HEK293T (cell line): ENCODE measurements around the gene FBXO46.

Experiments
- CTCF ChIA-PET: fragments of 350-600 bp; formaldehyde crosslinking; extraction: SDS; loops from one replicate; lab custom pipeline; 2021; ENCODE audit warnings: antibody characterized with exemption, inconsistent platforms; lab: Yijun Ruan, JAX
- POLR2A ChIA-PET: fragments of 350-600 bp; formaldehyde crosslinking; extraction: SDS; loops from one replicate; lab custom pipeline; 2020; ENCODE audit warnings: antibody characterized with exemption, inconsistent platforms; lab: Yijun Ruan, JAX
- DNase-seq: peaks from one replicate; pipeline ENCODE4 v3.0.0; 2012; ENCODE audit warnings: mixed read lengths; ENCODE audit errors: extremely low spot score
- ARNT ChIP-seq: fragments of 450-650 bp; IDR thresholded peaks from 2 replicates; pipeline ENCODE4 v1.6.1; 2017; ENCODE audit warnings: mild to moderate bottlenecking
- BHLHE40 ChIP-seq: fragments of 450-650 bp; IDR thresholded peaks from 2 replicates; pipeline ENCODE4 v1.6.1; 2016; ENCODE audit warnings: mild to moderate bottlenecking, moderate library complexity, borderline replicate concordance
- CTBP1 ChIP-seq: fragments of 450-650 bp; IDR thresholded peaks from 2 replicates; pipeline ENCODE4 v1.6.1; 2016; ENCODE audit warnings: borderline replicate concordance
- ELF4 ChIP-seq: fragments of 450-650 bp; IDR thresholded peaks from 2 replicates; pipeline ENCODE4 v1.6.1; 2017; ENCODE audit warnings: antibody characterized with exemption
- FOXA1 ChIP-seq: fragments of 450-650 bp; IDR thresholded peaks from 2 replicates; pipeline ENCODE4 v1.6.1; 2016; ENCODE audit warnings: mild to moderate bottlenecking
- FOXK2 ChIP-seq: fragments of 450-650 bp; IDR thresholded peaks from 2 replicates; pipeline ENCODE4 v1.6.1; 2016; ENCODE audit warnings: mild to moderate bottlenecking
- FOXM1 ChIP-seq: fragments of 450-650 bp; IDR thresholded peaks from 2 replicates; pipeline ENCODE4 v1.6.1; 2017; ENCODE audit warnings: mild to moderate bottlenecking, borderline replicate concordance
- HDGF ChIP-seq: fragments of 450-650 bp; IDR thresholded peaks from 2 replicates; pipeline ENCODE4 v1.6.1; 2017; ENCODE audit warnings: antibody characterized with exemption, borderline replicate concordance
- L3MBTL2 ChIP-seq: fragments of 450-650 bp; conservative IDR thresholded peaks from 2 replicates; pipeline ENCODE4 v1.6.1; 2016; ENCODE audit warnings: mild to moderate bottlenecking
- LEF1 ChIP-seq: fragments of 450-650 bp; IDR thresholded peaks from 2 replicates; pipeline ENCODE4 v1.6.1; 2017; ENCODE audit warnings: mild to moderate bottlenecking, borderline replicate concordance
- NFRKB ChIP-seq: fragments of 450-650 bp; IDR thresholded peaks from 2 replicates; pipeline ENCODE4 v1.6.1; 2016; ENCODE audit warnings: mild to moderate bottlenecking, moderate library complexity
- SP1 ChIP-seq: fragments of 450-650 bp; IDR thresholded peaks from 2 replicates; pipeline ENCODE4 v1.6.1; 2017
- SUZ12 ChIP-seq: fragments of 450-650 bp; IDR thresholded peaks from 2 replicates; pipeline ENCODE4 v1.6.1; 2016; ENCODE audit warnings: mild to moderate bottlenecking
- TARDBP ChIP-seq: fragments of 450-650 bp; IDR thresholded peaks from 2 replicates; pipeline ENCODE4 v1.6.1; 2016
- ZNF384 ChIP-seq: fragments of 450-650 bp; IDR thresholded peaks from 2 replicates; pipeline ENCODE4 v1.6.1; 2016
- TF ChIP-seq, protein P1 (sequence below): fragments of 450-650 bp; IDR thresholded peaks from 2 replicates; pipeline ENCODE4 v1.6.1; 2016

FBXO46 gene

DNA sequence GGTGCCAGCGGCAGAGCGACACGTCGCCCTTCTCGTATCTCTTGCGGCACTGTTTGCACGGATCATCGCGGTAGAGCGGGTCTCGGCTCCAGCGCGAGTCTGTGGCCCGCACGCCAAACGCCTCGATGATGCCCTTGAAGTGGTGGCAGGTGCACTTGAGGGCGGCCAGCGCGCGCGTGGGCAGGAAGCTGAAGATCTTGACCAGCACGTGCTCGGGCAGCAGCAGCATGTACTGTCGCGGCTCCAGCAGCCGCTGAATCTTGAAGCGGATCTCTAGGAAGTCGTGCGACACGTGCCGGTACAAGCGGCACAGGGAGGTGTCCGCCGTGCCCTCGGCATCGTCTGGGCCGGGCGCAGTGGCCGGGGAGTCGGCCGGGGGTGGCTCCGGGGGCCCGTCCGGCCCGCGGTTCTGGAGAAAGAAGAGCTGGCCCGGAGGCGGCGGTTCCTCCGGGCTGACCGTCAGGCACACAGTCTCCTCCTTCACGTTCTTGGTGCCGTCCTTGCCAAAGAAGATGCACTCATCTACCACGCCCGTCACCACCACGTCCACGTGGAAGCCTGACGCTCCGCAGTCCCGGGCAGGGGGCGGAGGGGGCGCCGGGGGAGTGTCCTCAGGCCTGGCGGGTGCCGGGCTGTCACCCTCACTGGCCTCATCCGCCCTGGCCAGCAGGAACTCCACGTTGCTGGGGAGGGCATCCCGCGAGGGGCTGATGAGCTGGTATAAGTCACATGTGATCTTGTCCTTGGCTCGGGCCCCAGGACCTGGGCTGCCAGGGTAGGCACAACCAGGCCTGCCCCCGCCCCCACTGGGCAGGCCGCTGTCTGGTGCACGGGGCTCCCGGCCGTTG, 18.6 kb downstream of the FBXO46 start:
- CTCF ChIA-PET: no interaction called here
- TF ChIP-seq CTBP1: no peak
- TF ChIP-seq NFRKB: no peak
- TF ChIP-seq FOXA1: no peak
- no peak for TF ChIP-seq LEF1
- no peak for TF ChIP-seq TARDBP
- TF ChIP-seq, protein P1, sequence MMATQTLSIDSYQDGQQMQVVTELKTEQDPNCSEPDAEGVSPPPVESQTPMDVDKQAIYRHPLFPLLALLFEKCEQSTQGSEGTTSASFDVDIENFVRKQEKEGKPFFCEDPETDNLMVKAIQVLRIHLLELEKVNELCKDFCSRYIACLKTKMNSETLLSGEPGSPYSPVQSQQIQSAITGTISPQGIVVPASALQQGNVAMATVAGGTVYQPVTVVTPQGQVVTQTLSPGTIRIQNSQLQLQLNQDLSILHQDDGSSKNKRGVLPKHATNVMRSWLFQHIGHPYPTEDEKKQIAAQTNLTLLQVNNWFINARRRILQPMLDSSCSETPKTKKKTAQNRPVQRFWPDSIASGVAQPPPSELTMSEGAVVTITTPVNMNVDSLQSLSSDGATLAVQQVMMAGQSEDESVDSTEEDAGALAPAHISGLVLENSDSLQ: no peak
- no peak for TF ChIP-seq ELF4
- TF ChIP-seq ZNF384: no peak
- TF ChIP-seq L3MBTL2: no peak
- no peak for DNase-seq
- POLR2A ChIA-PET: interaction anchor here (5.9 kb wide), 1 partner anchor 20 kb away, joined by 41 read pairs; the partner anchor contains the start of genes QPCTL and SNRPD2

GRCh38 chr19:45710356-45711130, 20.2 kb downstream of the FBXO46 start:
- DNase-seq: no peak
- POLR2A ChIA-PET: interaction anchor here (2.4 kb wide), 1 partner anchor 18 kb away, joined by 13 read pairs; the partner anchor contains the start of gene QPCTL

DNA sequence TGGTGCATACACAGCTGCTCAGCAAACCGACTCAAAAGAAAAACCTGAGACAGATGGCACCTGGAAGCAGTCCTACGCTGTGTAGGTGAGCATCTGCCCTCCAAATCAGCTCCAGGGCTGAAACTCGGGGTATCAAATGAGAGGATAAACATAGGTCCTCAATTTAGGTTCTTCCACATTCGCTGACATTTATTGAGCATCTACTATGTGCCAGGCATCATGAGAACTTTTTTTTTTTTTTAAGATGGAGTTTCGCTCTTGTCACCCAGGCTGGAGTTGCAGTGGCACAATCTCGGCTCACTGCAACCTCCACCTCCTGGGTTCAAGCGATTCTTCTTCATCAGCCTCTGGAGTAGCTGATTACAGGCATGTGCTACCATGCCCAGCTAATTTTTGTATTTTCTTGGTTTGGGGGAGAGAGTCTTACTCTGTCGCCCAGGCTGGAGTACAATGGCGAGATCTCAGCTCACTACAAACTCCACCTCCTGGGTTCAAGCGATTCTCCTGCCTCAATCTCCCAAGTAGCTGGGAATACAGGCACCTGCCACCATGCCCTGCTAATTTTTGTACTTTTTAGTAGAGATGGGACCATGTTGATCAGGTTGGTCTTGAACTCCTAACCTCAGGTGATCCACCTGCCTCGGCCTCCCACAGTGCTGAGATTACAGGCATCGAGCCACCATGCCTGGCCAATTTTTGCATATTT, 24.8 kb downstream of the FBXO46 start:
- ChIA-PET CTCF (no interaction called here), POLR2A (interaction anchor here (1.3 kb wide), 1 partner anchor 11 kb away, joined by 4 read pairs; no protein-coding TSS in a partner anchor)
- no peak for DNase-seq
- no peak for TF ChIP-seq ARNT
- no peak for TF ChIP-seq ZNF384
- TF ChIP-seq, protein P1: no peak
- no peak for TF ChIP-seq CTBP1
- TF ChIP-seq FOXK2: no peak
- TF ChIP-seq L3MBTL2: no peak
- no peak for TF ChIP-seq FOXM1
- TF ChIP-seq ELF4: no peak
- TF ChIP-seq BHLHE40: no peak

More at GRCh38 chr19:45710356-45711130, 20.2 kb downstream of the FBXO46 start:
- TF ChIP-seq, protein P1: no peak
- no peak for TF ChIP-seq SP1
- no peak for TF ChIP-seq NFRKB
- CTCF ChIA-PET: interaction anchor here (0.6 to 1.1 kb wide), 3 partner anchors 10 to 59 kb away, joined by 3 to 7 read pairs (median 5); partner anchors contain the start of genes QPCTL, SIX5 and SNRPD2

- POLR2A ChIA-PET: no interaction called here
- no peak for DNase-seq
- CTCF ChIA-PET: no interaction called here
- no peak for TF ChIP-seq LEF1
Measured at GRCh38 chr19:45705115-45705514, 25.6 kb downstream of the FBXO46 start.

- no peak for DNase-seq
- ChIA-PET POLR2A (interaction anchor here (0.9 kb wide), 1 partner anchor 9 kb away, joined by 5 read pairs; the partner anchor contains the start of gene QPCTL), CTCF (interaction anchor here (1.0 to 1.5 kb wide), 2 partner anchors 9 to 68 kb away, joined by 3 to 5 read pairs; partner anchors contain the start of genes QPCTL and SIX5)
- no peak for TF ChIP-seq LEF1
Measured at GRCh38 chr19:45701676-45702075, 29.0 kb downstream of the FBXO46 start.

- peak; percentile 75 for DNase-seq
- no peak for TF ChIP-seq HDGF
- TF ChIP-seq ZNF384: no peak
- TF ChIP-seq L3MBTL2: no peak
- TF ChIP-seq ELF4: no peak
- no peak for TF ChIP-seq FOXM1
- TF ChIP-seq NFRKB: no peak
- no peak for TF ChIP-seq FOXK2
- TF ChIP-seq TARDBP: no peak
- TF ChIP-seq ARNT: no peak
- no peak for TF ChIP-seq SUZ12
- no peak for TF ChIP-seq SP1
- ChIA-PET CTCF (interaction anchor here (0.6 to 3.4 kb wide), 14 partner anchors 9 to 205 kb away, joined by 3 to 17 read pairs (median 5); partner anchors contain the start of genes FBXO46 and SIX5), POLR2A (interaction anchor here (0.6 to 4.6 kb wide), 18 partner anchors 9 to 511 kb away, joined by 3 to 64 read pairs (median 6); partner anchors contain the start of genes FBXO46, GIPR, SIX5 and SYMPK)
Measured at GRCh38 chr19:45693106-45693788, 37.4 kb downstream of the FBXO46 start.
